Measurements from ENCODE around the gene CSN3.

The CSN3 gene

DNA sequence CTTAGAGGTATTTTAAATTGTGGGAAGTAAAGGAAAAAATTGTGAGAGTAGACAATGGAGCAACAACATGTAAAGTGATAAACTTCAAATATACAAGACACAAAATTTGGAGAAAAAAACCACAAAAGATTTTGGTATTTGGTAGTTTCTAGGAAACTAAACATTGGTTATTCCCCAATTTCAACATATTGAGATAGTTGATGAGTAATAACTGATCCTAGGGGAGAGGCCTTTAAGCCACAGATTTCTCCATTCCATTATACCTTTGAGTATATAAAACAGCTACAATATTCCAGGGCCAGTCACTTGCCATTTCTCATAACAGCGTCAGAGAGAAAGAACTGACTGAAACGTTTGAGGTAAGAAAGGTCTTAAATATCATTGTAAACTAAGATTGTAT is 16.6 kb upstream of the CSN3 start, which contains the start of gene FDCSP:
Gene FDCSP, plus strand, starts transcription at position 301 of the 400 bp plus-strand sequence. CDS start 5,071 bp downstream, outside the sequence.
- TF ChIP-seq, protein P1, sequence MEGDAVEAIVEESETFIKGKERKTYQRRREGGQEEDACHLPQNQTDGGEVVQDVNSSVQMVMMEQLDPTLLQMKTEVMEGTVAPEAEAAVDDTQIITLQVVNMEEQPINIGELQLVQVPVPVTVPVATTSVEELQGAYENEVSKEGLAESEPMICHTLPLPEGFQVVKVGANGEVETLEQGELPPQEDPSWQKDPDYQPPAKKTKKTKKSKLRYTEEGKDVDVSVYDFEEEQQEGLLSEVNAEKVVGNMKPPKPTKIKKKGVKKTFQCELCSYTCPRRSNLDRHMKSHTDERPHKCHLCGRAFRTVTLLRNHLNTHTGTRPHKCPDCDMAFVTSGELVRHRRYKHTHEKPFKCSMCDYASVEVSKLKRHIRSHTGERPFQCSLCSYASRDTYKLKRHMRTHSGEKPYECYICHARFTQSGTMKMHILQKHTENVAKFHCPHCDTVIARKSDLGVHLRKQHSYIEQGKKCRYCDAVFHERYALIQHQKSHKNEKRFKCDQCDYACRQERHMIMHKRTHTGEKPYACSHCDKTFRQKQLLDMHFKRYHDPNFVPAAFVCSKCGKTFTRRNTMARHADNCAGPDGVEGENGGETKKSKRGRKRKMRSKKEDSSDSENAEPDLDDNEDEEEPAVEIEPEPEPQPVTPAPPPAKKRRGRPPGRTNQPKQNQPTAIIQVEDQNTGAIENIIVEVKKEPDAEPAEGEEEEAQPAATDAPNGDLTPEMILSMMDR (IDR thresholded peaks at IDR 0.05; ENCODE audit: extremely low read depth, missing control alignments), result no peak
- no peak for DNase-seq (ENCODE audit: low spot score)

DNA sequence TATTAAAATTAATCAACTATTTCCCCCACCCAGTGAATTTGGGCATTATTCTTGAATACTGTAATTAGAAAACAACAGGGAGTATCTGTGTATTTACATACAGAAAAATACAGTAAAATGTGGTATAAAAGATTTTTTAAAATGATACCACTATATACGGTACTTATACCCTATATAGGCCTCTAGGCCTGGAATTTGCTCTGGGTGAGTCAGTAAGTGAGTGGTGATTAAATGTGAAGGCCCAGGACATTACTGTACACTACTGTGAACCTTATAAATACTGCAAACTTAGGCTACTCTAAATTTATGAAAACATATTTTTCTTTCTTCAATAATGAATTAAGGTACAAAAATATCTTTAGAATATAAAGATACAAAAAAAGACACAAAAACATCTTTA is 6.3 kb upstream of the CSN3 start:
- TF ChIP-seq, protein P1 (IDR thresholded peaks at IDR 0.05; ENCODE audit: extremely low read depth, missing control alignments), result no peak
- no peak for DNase-seq (ENCODE audit: low spot score)

DNA sequence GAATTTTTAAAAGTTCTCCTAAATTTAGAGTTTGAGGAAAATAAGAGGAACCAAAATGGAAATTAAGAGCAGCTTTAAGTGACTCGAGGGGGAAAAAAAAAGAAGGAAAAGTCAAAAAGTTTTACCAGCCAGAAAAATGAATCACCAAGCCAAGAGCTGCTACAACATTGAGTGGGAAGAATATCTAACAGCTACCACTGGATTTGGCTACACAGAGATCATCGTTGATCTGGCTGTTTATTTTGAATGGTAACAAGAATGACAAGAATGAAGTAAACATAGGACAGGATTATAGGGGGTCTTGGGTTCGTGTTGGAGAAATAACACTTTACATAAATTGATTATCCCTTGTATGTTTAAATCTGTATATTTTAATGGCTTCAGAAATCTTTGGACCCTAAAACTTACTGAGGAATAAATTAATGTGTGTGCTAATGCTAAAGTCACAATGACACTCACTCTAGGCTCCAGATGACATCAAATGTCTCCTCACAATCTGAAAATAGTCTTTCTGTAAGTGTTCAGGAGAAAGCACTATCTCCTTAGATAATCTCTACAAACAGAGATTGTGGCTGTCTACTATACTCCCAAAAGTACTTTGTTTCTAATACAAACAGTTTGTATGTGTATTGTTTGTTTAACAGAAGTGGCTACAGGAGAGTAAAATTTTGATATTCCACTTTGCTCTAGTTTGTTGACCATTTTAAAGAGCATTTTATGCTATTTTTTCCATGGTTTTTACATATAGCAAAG is 3.1 kb upstream of the CSN3 start:
- TF ChIP-seq, protein P1 (IDR thresholded peaks at IDR 0.05; ENCODE audit: extremely low read depth, missing control alignments), result no peak
- DNase-seq (ENCODE audit: low spot score), result no peak

DNA sequence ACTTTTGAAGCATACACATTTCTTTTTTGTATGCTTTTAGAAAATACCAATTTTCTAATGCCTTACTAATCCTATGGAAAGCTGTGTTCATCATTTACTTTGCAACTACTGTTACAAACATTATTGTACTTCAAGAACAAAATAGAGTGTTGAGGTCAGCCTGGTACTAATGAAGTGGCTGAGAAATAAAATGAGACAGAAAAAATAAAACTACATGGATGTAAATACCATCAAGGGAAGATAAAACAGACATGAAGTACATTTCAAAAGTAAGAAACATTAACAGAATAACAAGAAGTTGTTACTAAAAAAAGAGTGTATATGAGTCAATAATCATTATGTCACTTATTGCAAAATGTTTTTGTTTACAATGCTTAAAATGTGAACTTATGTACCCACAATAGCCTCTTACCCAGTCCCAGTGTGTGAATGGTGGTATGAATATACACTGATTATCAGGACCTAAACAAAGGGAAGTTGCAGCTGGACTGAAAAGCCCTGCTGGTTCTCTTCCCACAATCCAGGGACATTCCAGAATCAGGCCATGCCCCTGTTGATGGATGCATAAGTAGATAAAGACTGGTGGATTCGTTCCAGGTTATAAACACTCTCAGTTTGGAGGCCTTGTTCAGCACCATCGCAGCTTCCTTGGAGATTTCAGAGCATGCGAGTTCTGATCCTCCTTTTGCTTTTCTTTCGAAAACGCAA is 2.4 kb upstream of the CSN3 start:
- TF ChIP-seq, protein P1 (IDR thresholded peaks at IDR 0.05; ENCODE audit: extremely low read depth, missing control alignments), result no peak

DNA sequence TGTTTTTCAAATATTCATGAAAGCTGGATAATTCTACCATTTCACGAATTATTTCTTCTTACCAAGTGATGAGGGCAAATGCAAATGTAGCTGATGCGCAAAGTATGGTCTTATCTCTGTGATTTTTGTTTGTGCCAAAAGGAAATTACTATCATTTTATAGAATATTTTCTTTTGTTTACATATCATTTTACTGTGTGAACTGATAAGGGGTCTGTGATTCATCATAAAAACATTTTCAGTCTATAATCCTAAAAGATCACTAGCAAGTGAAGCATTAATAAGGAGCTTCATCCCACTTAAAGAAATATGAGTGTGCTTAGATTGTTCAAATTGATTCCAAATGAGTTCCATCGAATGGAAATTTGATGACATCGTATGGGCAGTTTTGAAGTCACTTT is 694 bp downstream of the CSN3 start:
- DNase-seq (ENCODE audit: low spot score), result no peak

More for the DNA sequence above, 2.4 kb upstream of the CSN3 start:
- DNase-seq (ENCODE audit: low spot score), result no peak

DNA sequence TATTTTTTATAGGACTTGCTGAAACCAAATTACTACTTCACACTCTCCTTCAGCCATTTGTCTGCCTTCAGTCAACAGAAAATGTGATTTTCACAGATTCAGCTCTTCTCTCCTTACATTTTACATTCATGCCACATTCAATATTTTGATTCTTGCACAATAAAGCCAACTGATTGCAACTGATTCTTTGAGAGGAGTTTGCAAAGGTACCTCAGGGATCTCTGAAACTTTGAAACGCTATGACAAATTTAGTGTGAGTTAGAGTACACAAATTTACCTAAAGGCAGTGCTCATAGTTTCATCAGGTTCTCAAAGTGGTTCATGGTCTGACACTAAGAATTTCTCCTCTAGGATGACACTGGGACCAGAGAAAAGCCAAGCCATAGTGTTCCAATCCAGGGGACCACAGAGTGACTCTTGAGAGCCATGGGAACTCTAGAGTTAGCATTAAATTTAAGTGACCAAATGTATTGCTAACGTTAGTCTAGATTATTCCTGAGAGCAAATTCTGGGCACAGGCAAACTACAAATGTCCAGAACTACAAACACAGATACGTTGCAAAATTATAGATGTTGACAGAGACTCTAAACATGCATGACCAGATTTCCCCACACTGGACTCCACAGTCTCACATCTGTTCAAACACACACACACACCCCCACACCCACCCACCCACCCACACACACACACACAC is 9.0 kb downstream of the CSN3 start:
- TF ChIP-seq, protein P1 (IDR thresholded peaks at IDR 0.05; ENCODE audit: extremely low read depth, missing control alignments), result no peak
- no peak for DNase-seq (ENCODE audit: low spot score)

More for the DNA sequence above, 694 bp downstream of the CSN3 start:
- TF ChIP-seq, protein P1 (IDR thresholded peaks at IDR 0.05; ENCODE audit: extremely low read depth, missing control alignments), result no peak

DNA sequence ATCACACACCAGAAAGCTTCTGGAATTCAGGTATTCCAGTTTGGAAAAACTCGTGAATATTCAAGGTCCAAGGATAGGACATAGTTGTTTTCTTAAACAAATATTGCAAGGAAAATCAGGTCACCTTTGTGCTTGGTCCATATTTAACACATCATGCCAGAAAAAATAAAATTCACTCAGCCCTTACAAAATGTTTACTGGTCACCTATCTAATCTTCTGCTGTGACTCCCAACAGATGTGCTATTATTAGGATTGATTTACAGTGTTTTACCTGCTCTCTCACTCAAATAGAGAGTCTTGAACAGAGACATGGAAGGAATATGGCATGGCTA is 9.5 kb downstream of the CSN3 start:
- TF ChIP-seq, protein P1 (IDR thresholded peaks at IDR 0.05; ENCODE audit: extremely low read depth, missing control alignments), result no peak
- no peak for DNase-seq (ENCODE audit: low spot score)

Measured in GM20000 (cell line).